ENCODE results near the gene PABPC5. TPM values are rescaled to one million over a fixed set of nuclear protein-coding genes. Genes with fewer than 3 reads are reported as not detected.

Gene PABPC5
- total RNA-seq, result 1 to 10 TPM; 1.6 to 2.8 TPM

DNA sequence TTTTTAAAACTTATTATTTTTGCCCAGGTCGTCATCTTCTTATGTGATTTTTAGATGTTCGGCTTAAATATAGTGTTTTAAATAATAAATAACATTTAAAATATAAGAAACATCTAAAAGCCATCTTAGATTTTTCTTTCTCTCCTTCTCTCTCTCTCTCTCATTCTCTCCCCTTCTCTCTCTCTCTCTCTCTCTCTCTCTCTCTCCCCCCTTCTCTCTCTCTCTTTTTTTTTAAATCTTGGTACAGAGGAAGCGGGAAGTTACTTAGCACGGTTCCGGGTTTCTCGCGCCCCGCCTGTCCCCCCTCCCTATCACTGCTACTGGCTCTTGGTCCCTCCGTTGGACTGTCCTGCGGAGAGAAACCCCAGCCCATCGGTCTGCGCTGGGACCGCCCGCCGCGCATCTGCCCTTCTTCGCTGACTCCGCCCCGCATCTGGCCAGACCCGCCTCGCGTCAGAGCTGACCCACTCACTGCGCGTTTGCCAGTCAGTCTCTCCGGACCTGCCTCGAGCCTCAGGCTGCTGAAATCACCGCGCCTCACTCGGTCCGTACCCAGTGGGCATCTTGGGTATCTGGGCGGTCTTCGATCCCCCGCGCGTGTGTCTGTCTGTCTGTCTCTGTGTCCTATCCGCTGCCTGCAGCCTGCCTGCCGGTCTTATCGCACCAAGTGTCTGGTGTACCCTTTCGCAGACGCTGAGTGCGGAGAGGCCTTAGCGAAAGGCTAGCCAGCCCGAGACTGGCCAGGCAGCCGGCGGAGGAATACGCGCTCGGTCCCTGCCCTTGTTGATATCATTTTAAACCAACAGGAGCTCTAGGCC is at the start of gene PABPC5:
PABPC5 (plus strand) TSS at position 489 of the 818 bp plus-strand sequence. CDS start 739 bp downstream, outside the sequence.
- H3K4me3 ChIP-seq, result peak within 1 kb of the TSS; percentile 39 to 40
- no peaks in the 10 kb centered on the region for H3K36me3 ChIP-seq
- H3K27me3 ChIP-seq, result no peaks in the 10 kb centered on the region
- peak within 1 kb of the TSS; percentile 40 to 70 for H3K27ac ChIP-seq
- peak; percentile 82 for DNase-seq (ENCODE audit: low spot score)
- H3K4me1 ChIP-seq, result no peaks in the 10 kb centered on the region
- no peaks in the 10 kb centered on the region for H3K9me3 ChIP-seq
- TF ChIP-seq, protein P1, sequence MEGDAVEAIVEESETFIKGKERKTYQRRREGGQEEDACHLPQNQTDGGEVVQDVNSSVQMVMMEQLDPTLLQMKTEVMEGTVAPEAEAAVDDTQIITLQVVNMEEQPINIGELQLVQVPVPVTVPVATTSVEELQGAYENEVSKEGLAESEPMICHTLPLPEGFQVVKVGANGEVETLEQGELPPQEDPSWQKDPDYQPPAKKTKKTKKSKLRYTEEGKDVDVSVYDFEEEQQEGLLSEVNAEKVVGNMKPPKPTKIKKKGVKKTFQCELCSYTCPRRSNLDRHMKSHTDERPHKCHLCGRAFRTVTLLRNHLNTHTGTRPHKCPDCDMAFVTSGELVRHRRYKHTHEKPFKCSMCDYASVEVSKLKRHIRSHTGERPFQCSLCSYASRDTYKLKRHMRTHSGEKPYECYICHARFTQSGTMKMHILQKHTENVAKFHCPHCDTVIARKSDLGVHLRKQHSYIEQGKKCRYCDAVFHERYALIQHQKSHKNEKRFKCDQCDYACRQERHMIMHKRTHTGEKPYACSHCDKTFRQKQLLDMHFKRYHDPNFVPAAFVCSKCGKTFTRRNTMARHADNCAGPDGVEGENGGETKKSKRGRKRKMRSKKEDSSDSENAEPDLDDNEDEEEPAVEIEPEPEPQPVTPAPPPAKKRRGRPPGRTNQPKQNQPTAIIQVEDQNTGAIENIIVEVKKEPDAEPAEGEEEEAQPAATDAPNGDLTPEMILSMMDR (IDR thresholded peaks at IDR 0.05), result no peak

DNA sequence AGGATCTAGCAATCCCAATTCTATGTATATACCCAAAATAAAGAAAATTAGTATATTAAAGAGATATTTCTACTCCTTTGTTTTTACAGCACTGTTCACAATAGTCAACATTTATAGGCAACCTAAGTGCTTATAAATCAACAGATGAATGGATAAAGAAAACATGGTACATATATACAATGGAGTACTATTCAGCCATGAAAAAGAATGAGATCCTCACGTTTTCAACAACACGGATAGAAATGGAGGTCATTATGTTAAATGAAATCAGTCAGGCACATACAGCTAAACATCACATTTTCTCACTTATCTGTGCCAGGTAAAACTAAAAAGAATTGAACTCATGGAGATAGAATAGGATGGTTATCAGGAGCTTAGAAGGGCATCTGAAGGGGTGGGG is 45.6 kb upstream of the PABPC5 start:
- Histone ChIP-seq H3K27me3 (no peaks in the 10 kb centered on the region), H3K9me3 (peaks cover 0 to 9% of the 10 kb centered on the region in 2 donors), H3K4me3 (no peak overlapping the region), H3K4me1 (no peaks in the 10 kb centered on the region), H3K27ac (no peak overlapping the region), H3K36me3 (no peaks in the 10 kb centered on the region)
- DNase-seq (ENCODE audit: low spot score), result no peak
- TF ChIP-seq, protein P1 (IDR thresholded peaks at IDR 0.05), result no peak

GRCh38 chrX:91414713-91415112 is 19.9 kb upstream of the PABPC5 start:
- no peaks in the 10 kb centered on the region for H3K27me3 ChIP-seq
- DNase-seq (ENCODE audit: low spot score), result no peak
- no peaks in the 10 kb centered on the region for H3K36me3 ChIP-seq
- H3K4me3 ChIP-seq, result no peak overlapping the region
- H3K9me3 ChIP-seq, result peaks cover 0 to 8% of the 10 kb centered on the region in 2 donors
- no peak overlapping the region for H3K27ac ChIP-seq
- TF ChIP-seq, protein P1 (IDR thresholded peaks at IDR 0.05), result peak in 1 of 2 donors; percentile 55
- no peaks in the 10 kb centered on the region for H3K4me1 ChIP-seq

DNA sequence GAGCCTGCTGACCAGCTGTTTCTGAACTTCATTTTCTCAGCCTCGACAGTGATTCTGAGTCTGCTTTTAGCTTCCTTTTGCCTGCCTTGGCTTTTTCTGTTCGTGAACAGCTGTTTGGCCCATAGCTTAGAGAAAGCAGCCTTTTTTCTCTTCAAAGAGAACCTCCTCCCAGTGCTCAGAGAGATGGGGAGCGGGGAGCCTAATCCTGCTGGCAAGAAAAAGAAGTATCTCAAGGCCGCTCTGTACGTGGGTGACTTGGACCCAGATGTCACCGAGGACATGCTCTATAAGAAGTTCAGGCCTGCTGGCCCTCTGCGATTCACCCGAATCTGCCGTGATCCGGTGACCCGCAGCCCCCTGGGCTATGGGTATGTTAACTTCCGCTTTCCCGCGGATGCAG is 756 bp downstream of the PABPC5 start:
- H3K27me3 ChIP-seq, result no peaks in the 10 kb centered on the region
- peak overlapping the region; percentile 39 to 40 for H3K4me3 ChIP-seq
- DNase-seq (ENCODE audit: low spot score), result no peak
- H3K4me1 ChIP-seq, result no peaks in the 10 kb centered on the region
- H3K36me3 ChIP-seq, result no peaks in the 10 kb centered on the region
- TF ChIP-seq, protein P1 (IDR thresholded peaks at IDR 0.05), result no peak
- no peaks in the 10 kb centered on the region for H3K9me3 ChIP-seq
- H3K27ac ChIP-seq, result peak overlapping the region; percentile 40 to 70

Measured in right atrium auricular region (tissue), 2 donors.